ENCODE data around the gene AGAP6.
"Not testable (repeated sequence)": the region's sequence is repeated elsewhere in the genome, so short reads cannot be mapped to it uniquely, and the experiment has no call there.

DNA sequence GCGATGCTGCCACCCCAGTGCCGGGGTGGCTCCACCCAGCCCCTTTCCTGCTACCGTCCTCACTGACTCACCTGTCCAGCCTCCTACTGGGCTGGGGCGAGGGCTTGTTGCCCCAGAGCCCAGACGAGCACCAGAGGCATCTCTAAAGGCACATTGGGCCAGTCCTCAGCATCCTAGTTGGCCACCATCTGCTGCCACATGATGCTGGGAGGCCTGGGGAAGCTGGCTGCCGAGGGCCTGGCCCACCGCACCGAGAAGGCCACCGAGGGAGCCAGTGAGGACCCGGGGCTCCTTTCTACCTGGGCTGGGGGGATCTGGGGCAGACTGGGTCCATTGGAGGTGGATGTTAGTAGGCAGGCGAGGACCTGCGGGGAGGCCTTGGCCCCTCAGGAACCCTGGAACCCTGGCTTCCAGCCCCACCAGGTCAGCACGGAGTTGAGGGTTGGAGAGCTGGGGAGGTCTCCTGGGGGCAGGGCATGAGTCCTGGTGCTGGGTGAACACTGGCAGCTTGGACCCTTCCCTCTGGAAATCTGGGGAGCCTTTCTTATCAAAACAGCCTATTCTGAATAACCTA is 32.3 kb downstream of the AGAP6 start:
- TF ChIP-seq, protein P1, sequence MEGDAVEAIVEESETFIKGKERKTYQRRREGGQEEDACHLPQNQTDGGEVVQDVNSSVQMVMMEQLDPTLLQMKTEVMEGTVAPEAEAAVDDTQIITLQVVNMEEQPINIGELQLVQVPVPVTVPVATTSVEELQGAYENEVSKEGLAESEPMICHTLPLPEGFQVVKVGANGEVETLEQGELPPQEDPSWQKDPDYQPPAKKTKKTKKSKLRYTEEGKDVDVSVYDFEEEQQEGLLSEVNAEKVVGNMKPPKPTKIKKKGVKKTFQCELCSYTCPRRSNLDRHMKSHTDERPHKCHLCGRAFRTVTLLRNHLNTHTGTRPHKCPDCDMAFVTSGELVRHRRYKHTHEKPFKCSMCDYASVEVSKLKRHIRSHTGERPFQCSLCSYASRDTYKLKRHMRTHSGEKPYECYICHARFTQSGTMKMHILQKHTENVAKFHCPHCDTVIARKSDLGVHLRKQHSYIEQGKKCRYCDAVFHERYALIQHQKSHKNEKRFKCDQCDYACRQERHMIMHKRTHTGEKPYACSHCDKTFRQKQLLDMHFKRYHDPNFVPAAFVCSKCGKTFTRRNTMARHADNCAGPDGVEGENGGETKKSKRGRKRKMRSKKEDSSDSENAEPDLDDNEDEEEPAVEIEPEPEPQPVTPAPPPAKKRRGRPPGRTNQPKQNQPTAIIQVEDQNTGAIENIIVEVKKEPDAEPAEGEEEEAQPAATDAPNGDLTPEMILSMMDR (IDR thresholded peaks at IDR 0.05; ENCODE audit: low read depth, low read length), result not testable (repeated sequence)
- TF ChIP-seq EZH2phosphoT487 (IDR thresholded peaks at IDR 0.05; ENCODE audit: low read depth), result not testable (repeated sequence)
